ENCODE data around the gene PRSS36.
"Not testable (repeated sequence)": the region's sequence is repeated elsewhere in the genome, so short reads cannot be mapped to it uniquely, and the experiment has no call there.

Gene PRSS36

DNA sequence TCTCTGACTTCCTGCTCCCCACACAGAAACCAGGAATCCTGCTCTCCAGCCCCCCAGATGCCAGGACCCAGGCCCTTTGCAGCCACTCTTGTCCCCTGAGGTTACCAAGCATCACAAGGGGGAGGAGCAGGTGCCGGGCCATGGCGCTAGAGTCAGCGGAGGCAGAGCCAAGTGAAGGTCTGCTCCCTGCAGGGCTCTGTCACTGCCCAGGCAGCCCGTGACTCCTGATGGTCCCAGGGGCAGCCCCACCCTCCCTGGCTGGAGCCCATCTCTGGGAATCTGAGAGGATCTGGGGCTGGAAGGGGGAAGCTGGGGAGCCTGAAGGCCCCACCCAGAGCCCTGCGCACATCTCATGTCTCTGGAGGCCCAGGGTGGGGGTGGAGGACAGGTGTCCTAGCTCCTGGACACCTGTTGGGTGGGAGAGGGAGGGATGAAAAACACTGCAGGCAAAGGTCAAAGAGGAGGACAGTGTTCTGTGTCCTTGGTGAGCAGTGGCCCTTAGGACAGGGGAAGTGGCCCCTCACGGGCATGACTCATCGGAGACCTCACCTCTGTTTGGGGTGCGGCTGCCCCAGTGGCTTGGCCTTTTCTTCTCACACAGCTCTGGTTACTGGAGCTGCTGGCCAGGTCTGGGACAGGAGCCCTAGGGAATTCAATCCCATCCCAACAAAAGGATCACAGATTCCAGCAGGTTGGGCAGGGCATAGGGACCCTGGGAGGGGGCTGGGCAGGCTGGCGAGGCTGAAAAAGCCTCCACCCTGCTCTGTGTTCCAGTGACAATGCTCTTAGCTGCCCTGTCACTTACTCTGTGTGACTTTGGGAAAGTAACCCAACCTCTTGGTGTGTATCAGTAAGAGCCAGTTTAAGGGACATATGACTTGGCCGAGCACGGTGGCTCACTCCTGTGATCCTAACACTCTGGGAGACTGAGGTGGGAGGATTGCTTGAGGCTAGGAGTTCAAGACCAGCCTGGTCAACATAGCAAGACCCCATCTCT, at the start of gene PRSS36:
PRSS36 (minus strand) TSS at position 173 of the 997 bp plus-strand sequence; CDS start at position 142, 31 bp downstream.
- DNase-seq: no peak

DNA sequence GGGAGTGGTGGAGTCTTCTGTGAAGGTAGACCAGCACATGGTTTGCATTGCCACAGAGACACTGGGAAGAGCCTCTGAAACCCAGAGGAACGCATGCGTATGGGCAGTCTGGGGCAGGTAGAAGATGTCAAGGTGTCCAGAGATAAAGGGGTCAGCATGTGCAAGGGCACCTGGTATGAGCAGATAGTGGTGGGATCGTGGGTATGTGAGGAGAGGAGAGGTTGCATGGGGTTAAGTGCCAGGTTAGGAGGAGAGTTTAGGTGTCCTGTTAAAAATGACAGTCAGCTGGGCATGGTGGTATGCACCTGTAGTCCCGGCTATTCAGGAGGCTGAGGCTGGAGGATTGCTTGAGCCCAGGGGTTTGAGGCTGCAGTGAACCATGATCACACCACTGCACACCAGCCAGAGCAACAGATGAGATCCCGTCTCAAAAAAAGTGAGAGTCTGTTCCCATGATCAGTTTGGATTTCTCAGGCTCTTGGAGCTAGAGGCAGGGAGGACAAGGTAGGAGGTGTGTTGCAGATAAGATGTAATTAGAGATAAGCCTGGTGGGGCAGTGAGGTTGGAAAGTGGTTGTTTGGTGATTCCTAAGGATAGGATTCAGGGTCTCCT, 49.7 kb upstream of the PRSS36 start:
- no peak for DNase-seq

DNA sequence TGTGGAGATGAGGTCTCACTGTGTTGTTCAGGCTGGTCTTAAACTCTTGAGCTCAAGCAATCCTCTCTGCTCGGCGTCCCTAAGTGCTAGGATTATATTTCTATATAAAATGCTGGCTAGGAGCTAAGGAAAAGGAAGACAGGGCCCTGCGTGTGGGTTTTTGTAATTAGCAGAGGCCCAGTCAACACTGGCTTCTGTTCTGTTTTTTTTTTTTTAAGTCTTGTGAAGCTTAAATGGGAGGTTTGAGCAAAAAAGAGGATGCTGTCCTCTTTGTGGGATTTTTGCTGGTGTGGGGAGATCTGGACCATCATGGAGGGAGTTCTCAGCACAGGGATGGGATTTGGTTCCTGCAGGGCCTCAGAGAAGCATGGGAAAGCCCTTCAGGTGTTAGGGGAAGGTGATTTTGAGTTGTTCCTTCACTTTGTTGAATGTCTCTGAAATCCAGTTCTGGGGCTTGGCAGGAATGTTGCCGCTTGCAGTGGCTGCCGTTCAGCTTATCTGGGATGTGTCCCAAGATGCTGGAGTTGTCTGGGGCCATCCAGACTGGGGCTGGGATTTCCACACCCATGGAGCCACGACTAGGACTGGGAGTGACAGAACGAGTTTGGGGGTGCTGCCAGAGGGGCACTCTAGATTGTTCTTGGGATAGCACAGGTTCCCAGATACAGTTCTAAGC, 48.5 kb upstream of the PRSS36 start:
- no peak for DNase-seq

DNA sequence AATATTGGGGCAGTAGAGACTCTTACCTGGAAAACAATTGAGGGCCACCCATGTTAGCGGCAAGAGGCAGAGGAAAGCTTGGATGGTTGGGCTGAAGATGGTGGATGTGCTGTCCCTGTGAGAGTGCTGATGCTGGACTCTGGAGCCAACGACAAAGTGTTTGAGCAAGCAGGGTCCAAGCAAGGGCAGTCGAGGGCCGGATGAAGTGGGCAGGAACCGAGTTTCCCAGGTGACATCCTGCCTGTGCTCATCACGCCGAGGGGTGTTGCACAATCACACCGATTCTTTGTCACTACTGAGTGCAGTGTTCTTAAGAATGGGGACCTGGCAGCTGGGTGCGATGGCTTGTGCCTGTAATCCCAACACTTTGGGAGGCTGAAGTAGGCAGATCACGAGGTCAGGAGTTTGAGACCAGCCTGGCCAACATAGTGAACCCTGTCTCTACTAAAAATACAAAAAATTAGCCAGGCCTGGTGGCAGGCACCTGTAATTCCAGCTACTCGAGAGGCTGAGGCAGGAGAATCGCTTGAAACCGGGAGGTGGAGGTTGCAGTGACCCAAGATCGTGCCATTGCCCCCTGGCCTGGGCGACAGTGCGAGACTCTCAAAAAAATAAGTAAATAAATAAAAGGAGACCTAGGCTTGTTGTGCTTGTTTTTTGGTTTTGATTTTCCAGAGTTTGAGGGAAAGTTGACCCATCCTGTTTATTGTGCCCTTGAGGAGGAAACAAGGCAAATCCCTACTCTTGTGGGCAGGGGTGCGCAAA, 46.6 kb upstream of the PRSS36 start:
- DNase-seq: no peak

DNA sequence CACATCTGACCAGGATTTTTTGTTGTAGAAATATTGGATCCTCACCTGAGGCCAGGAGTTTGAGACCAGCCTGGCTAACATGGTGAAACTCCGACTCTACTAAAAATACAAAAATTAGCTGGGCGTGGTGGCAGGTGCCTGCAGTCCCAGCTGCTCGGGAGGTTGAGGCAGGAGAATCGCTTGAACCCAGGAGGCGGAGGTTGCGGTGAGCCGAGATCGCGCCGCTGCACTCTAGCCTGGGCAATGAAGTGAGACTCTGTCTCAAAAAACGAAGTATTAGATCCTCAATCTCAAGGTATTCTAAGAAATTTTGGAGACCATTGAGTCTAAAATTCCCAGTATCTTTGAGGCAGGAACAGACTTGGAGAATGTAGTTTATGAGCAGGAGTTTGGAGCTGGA, 46.0 kb upstream of the PRSS36 start:
- not testable (repeated sequence) for DNase-seq

DNA sequence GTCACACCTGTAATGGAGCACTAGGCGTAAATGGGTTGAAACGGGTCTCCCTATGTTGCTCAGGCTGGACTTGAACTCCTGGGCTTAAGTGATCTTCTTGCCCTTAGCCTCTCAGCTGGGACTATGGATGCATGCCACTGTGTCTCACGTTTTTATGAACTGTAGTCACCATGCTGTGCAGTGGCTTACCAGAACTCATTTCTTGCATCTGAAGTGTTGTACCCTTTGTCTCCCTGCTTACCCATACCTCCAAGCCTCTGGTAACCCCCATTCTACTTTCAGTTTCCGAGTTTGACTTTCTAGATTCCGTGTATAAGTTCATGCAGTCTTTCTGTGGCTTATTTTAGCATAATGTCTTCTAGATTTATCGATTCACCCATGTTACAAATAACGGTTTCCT, 45.0 kb upstream of the PRSS36 start:
- DNase-seq: no peak

DNA sequence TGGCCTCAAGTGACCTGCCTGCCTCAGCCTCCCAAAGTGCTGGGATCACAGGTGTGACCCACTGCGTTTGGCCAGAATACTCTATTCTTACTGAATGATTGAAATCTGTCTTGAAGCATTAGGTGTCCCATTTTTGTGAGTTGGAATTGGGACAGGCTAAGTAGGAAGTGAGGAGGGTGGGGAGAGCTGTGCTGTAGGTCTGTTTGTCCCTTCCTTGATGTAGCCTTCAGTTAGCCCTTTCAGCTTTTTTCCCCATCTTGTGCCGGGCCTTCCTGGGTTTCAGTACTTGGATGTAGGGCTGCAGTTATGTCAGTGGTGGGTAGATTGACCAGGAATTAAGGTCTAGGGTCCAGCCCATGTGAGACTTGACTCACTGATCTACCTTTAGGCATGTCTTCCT, 44.0 kb upstream of the PRSS36 start:
- no peak for DNase-seq

DNA sequence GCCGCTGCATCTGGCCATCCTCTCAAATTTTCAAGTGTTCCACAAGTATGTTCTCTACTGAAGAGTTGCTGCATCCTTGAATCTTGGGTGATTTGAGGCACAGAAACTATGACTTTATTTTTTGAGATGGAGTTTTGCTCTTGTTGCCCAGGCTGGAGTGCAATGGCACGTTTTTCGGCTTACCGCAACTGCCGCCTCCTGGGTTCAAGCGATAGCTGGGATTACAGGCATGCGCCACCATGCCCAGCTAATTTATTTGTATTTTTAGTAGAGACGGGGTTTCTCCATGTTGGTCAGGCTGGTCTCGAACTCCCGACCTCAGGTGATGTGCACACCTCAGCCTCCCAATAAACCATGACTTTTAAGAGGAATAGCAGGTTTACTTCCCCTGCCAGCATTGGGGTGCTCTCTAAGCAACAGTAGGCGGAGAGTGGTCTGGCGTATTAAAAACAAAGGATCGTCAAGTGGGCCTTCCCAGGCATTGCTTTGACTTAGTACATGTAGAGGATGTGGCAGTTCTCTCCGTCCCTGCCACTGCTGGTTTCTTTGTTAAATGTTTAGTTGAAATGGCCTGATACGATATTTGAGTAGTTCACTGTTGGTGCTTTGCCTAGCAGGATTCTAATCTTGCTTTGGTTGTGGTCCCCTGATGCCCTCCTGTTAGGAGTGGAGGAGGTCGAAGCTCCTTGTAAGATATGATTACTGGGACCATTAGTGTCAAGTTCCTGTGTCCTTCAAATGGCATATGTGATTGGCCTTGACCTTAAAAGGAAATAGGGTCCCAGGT, 43.2 kb upstream of the PRSS36 start:
- DNase-seq: no peak

DNA sequence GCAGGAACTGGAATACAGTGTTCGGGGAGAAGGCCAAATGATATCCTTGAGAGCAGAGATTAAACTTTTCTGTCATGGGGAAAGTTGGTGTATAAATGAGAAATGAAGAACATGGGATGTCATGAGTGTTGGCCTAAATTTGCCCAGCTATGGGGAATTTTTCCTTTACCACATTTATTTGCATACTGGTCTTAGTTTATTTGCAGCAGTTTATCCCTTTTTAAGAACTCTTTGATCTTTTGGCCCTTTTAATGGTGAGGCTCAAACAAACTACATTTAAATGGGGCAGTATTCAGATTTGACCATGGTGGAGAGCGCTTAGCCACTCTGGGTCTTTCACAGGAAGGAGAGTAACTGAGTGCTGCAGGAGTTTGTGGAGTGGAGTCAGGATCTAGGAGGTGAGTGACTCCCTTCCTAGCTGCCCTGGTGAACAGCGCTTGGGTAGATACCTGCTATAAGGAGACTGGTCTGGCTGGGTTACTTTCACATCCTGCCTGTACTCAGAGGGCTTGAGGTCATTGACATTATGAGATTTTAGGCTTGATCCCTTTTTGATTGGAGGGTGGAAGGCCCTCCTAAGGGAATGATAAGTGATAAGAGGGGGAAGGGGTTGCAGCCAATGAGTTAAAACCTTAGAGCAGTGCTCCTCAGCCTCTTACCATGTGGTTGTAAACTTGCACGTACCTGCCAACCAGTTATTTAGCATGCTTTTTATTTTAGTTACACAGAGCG, 42.0 kb upstream of the PRSS36 start:
- no peak for DNase-seq

DNA sequence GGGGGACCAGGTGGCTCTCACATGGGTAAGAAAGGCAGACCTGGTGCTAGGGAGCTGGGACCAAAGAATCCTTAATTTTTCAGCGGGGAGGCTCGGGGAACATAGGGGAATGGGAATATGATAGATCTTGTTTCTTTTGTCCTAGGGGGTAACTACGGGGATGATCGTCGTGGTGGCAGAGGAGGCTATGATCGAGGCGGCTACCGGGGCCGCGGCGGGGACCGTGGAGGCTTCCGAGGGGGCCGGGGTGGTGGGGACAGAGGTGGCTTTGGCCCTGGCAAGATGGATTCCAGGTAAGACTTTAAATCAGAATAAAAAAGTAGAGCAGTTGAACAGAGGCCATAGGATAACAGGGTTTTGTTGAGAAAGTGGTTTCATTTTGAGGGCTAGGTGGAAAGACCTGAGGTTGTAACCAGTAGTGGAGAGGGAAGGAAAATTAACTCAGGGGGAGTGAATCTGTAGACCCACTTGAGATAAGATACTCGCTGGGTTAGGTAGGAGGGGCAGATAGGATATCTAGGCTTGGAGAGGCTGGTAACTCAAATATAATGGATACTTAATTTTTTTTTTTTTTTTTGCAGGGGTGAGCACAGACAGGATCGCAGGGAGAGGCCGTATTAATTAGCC, 41.1 kb upstream of the PRSS36 start:
- no peak for DNase-seq

DNA sequence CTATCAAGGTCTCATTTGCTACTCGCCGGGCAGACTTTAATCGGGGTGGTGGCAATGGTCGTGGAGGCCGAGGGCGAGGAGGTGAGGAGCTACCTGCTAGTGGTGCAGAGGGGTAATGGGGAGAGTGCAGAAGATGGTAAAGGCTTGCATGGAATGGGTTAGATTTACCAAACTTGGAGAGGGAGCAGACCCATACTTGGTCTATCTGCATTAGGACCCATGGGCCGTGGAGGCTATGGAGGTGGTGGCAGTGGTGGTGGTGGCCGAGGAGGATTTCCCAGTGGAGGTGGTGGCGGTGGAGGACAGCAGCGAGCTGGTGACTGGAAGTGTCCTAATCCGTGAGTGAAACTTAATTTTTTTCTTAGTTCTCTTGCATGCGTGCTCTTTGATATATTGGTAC, 40.2 kb upstream of the PRSS36 start:
- no peak for DNase-seq

DNA sequence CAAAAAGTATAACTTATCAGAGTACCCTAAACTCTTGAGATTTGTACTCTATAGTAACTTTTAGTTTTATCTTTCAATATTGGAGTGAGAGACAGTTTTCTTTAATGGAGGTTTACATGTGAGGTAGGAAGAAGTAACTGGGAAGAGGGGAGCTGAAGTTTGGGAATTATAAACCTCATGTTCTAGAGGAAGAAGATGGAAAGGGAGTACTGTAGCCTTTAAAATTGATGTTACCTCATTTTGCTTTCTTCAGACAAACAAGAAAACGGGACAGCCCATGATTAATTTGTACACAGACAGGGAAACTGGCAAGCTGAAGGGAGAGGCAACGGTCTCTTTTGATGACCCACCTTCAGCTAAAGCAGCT, 39.5 kb upstream of the PRSS36 start:
- DNase-seq: no peak

DNA sequence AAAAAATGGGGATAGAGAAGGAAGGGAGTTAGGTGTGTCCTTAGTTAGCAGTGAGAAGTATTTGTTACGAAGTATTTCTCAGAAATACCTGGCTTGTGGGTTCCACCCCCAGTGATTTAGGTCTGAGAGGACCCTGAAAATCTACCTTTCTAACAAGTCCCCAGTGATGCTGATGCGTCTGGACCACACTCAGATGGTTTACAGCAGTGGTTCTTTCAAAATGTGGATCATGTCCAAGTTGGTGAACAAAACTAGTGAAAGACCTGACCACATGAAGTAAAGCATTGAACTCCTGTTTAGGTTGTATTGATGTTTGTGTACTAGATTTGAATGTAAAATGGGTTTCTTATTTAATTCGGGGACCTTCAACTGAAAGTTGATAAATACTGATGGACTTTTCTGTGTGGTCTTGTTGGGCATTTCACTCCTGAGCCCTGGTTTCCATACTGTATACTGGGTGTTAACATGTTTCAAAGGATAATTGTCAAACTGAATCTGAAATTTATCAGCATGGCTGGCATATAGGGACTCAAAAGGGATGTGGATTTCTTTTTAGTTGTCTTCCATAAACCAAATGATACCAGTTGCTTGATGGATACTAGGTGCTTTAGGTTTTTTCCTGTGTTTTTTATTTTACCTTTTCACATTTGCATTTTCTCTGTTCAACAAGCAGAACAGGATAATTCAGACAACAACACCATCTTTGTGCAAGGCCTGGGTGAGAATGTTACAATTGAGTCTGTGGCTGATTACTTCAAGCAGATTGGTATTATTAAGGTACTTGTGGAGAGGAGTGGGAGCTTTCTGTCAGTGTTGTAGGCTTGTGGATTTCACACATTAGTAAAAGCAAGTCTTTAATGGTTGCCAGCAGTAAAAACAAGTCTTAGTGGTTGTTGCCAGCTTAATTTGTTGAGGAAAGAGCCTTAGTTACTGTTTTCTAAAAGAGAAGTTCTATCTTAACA, 38.9 kb upstream of the PRSS36 start:
- no peak for DNase-seq

DNA sequence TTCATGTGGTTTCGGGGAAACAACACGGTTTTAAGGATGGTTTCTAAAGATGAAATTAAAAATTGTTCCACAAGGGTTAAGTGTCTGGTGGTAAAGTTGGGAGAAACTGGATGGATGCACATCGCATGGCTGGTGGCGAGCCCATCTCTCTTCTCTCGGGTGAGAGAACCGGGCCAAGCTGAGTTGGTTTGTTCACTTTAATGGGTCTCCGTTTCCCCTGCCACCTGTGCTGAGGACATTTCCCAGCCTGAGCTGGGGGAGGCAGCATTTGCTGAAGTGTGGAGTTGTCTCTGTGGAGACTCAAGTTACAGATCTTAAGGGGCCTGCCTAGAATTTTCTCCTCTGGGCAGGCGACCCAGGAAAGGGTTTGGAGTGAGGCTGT, 37.9 kb upstream of the PRSS36 start:
- no peak for DNase-seq

DNA sequence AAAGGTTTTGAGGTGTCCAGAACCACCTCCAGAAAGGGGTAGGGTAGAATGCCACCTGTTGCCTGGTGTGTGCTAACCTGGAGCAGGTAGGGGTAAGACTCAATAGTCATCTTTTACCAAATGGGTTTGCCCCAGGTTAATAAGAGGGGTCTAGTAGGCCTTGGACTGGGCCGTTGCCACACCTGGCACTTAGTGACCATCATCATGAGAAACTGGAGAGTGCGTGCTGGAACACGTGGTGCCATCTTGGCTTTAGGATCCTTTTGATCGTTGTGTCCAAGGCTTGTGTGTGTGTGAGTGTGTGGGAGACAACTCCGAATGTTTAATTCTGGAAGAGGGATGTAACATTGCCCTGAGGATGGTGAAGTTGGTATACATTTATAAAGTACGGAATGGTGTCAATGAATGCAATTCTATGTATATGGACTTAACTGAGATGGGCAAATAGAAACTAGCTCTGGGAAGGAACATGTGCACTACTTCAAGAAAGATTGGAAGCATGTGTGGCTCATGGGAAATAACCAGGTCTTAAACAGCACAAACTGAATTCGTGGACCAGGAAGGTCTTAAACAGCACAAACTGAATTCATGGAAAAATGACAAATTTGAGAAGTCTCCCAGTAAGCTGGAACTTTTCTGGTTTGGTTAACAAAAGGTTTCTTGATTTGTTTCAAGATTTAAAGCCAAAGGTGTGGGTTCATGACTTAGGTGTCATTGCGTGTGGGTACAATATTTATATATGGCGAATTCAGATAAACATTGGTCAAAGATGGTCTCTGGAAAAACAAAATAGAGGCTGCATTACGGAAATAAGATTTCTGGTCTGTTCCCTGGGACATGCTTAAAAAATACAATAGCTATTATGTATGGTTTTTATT, 37.3 kb upstream of the PRSS36 start:
- DNase-seq: no peak

DNA sequence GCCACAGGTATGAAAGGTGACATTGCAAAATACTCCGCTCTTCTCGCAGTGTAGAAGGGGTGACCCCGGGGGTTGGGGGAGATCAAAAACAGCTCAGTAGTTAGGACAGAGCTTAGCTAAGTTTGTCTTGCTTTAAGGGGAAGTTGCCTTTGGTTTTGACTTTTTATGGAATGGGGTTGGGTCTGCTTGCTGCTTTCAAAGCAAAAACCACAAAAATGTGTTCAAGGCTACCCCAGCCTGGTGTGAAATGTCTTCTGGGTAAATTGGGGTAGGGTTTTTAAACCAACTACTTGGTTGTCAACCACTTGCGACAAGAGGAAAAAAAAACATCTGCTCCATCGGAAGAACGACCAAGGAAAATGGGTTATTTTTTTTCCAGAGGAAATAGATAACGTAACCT, 36.3 kb upstream of the PRSS36 start:
- no peak for DNase-seq

DNA sequence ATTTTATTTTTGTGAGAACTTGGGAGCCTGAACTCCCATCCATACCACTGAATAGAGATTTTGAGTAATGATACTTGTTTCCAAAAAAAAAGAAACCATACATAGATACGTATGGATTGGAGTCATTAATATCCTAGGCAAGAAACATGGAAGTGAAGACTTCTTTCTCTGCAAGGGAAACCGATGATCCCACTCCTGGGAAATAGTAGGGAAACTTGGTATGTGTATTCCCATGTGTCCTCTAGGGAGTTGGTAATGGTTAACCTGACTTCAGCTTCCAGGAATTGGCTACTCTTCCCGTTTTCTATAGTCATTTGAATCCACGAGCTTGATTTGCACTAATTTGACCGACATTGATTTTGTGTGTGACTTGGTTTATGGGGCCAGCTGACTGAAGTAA, 35.5 kb upstream of the PRSS36 start:
- DNase-seq: no peak

DNA sequence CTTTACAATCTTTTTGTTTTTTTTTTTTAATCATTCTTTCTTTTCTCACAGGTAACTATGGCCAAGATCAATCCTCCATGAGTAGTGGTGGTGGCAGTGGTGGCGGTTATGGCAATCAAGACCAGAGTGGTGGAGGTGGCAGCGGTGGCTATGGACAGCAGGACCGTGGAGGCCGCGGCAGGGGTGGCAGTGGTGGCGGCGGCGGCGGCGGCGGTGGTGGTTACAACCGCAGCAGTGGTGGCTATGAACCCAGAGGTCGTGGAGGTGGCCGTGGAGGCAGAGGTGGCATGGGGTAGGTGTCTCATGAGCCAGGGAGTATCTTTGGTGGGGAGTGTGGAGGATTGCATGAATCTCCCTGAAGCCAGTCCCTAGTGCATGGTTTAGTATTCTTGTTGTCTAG, 35.0 kb upstream of the PRSS36 start:
- DNase-seq: no peak

Measured in CD4-positive, alpha-beta T cell treated with Interleukin-6 for 4 hours (primary cell).